Naive thymus-derived CD8-positive, alpha-beta T cell (primary cell): ENCODE results near the gene CELF4. TPM values are rescaled to one million over a fixed set of nuclear protein-coding genes. Genes with fewer than 3 reads are reported as not detected.

Source experiments
- ATAC-seq, 2 donors: fragments of 150-1000 bp; cut with Tn5 transposase in 1 of 2; sonication (Bioruptor Pico), chemical (Tn5 transposase) in 1 of 2; 1 replicate in 1 of 2; 2 replicates in 1 of 2; pipeline ENCODE4 v1.10.0; 2021; ENCODE audit warnings: mild to moderate bottlenecking in 2 of 2, moderate library complexity in 2 of 2
- POLR2A ChIA-PET: fragments of 350-600 bp; sonication (Branson Sonifier 250); formaldehyde crosslinking; loops from one replicate; lab custom pipeline; 2021; ENCODE audit warnings: antibody characterized with exemption; lab: Charles Lee
- DNase-seq, 10 donors: peaks; one replicate each; pipeline versions ENCODE4 v3.0.0 to v3.0.0-alpha.2; 2020 to 2022
- H3K27ac Mint-ChIP-seq, 10 donors: one replicate each; pipeline ENCODE4 v1.8.0; 2020 to 2022; ENCODE audit warnings: mild to moderate bottlenecking in 10 of 10, mixed read lengths in 10 of 10, moderate library complexity in 4 of 10, inconsistent platforms in 1 of 10
- H3K27me3 Mint-ChIP-seq, 5 donors: one replicate each; pipeline ENCODE4 v1.8.0; 2021 to 2022; ENCODE audit warnings: mixed read lengths in 5 of 5
- H3K36me3 Mint-ChIP-seq, 3 donors: one replicate each; pipeline ENCODE4 v1.8.0; 2020 to 2022; ENCODE audit warnings: mixed read lengths in 3 of 3, mild to moderate bottlenecking in 2 of 3, inconsistent platforms in 1 of 3
- H3K4me1 Mint-ChIP-seq, 4 donors: one replicate each; pipeline ENCODE4 v1.8.0; 2021 to 2022; ENCODE audit warnings: mixed read lengths in 4 of 4
- H3K4me3 Mint-ChIP-seq, 10 donors: one replicate each; pipeline ENCODE4 v1.8.0; 2020 to 2022; ENCODE audit warnings: mild to moderate bottlenecking in 10 of 10, mixed read lengths in 10 of 10, moderate library complexity in 6 of 10, inconsistent platforms in 1 of 10
- H3K9me3 Mint-ChIP-seq, 9 donors: one replicate each; pipeline ENCODE4 v1.8.0; 2020 to 2022; ENCODE audit warnings: mixed read lengths in 9 of 9, mild to moderate bottlenecking in 3 of 9, inconsistent platforms in 1 of 9, moderate library complexity in 1 of 9
- polyA plus RNA-seq, 3 donors: library from polyadenylated mRNA; unstranded; fragments of 300-500 nt; fragmentation: Illumina TruSeq; gene quantifications; one replicate each; pipeline ENCODE4 v1.2.3, GENCODE V29; 2021
- total RNA-seq, 8 experiments: library from RNA in 2 of 8; stranded (reverse) in 2 of 8; gene quantifications; one replicate each; pipeline ENCODE4 v1.2.3 and lab custom pipeline; 2021 to 2026

Gene CELF4
- total and polyA plus RNA-seq, 5 experiments from 2014 or later = 0.08 to 0.43 TPM; not detected in 3

DNA sequence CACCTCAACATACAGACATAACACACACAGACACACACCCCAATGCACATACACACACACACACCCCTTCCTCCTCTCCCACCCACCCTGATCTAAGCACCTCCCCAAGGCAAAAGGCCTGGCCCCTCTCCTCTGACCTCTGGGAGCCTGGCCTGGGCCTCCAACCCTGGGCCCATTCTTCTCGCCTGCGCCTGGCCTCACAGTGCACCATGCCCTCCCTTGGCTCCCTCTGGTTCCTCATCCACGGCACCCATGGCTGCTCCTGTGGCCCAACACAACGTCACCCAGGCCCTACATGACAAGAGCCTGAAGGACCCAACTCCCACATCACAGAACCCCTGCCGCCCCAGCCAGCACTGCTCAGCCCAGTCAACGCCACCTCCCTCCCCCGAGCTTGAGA, 281.3 kb downstream of the CELF4 start:
- peaks cover 0 to 16% (median 2%) of the 10 kb centered on the region in 9 donors for H3K9me3 Mint-ChIP-seq
- ATAC-seq = no peak
- H3K4me3 Mint-ChIP-seq = no peak overlapping the region
- H3K27me3 Mint-ChIP-seq = peaks cover 0 to 15% (median 7%) of the 10 kb centered on the region in 5 donors
- POLR2A ChIA-PET = no interaction called here
- no peaks in the 10 kb centered on the region for H3K4me1 Mint-ChIP-seq
- H3K36me3 Mint-ChIP-seq = no peaks in the 10 kb centered on the region
- DNase-seq = no peak
- no peak overlapping the region for H3K27ac Mint-ChIP-seq

DNA sequence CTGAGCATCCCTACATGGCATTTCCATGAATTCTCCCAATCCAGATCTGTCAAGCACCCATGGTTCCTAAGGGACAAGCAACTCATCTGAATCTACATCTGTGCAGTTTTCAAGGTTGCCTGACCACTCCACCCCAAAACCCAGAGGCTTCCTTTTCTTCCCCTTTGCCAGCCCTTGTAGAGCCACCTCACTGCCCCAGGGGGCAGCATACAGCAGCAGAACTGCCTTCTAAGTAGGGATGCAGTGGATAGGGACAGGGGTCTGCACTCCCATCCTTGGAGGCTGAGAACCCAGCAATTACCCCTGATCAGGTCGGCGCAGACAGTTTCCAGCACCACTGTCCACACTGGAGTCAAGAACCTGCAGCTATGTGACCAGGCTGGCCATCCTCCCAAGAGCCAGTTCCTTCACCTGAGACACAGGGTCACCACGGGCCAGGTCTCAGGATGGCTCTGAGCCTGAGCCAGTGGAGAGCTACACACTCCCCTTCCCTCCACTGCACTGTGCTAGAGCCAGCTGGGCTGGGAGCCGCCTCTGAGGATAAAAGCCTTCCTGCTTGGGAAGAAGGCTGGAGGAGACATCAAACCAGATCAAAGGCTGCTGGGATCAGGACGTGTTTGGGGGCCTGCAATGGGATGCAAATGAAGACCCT, 283.1 kb downstream of the CELF4 start:
- peaks cover 0 to 16% (median 4%) of the 10 kb centered on the region in 9 donors for H3K9me3 Mint-ChIP-seq
- peaks cover 7 to 24% (median 18%) of the 10 kb centered on the region in 5 donors for H3K27me3 Mint-ChIP-seq
- no peak for DNase-seq
- no peak overlapping the region for H3K4me3 Mint-ChIP-seq
- peaks cover 0 to 3% (median 0%) of the 10 kb centered on the region in 3 donors for H3K36me3 Mint-ChIP-seq
- no peak for ATAC-seq
- POLR2A ChIA-PET = no interaction called here
- no peaks in the 10 kb centered on the region for H3K4me1 Mint-ChIP-seq
- H3K27ac Mint-ChIP-seq = no peak overlapping the region

DNA sequence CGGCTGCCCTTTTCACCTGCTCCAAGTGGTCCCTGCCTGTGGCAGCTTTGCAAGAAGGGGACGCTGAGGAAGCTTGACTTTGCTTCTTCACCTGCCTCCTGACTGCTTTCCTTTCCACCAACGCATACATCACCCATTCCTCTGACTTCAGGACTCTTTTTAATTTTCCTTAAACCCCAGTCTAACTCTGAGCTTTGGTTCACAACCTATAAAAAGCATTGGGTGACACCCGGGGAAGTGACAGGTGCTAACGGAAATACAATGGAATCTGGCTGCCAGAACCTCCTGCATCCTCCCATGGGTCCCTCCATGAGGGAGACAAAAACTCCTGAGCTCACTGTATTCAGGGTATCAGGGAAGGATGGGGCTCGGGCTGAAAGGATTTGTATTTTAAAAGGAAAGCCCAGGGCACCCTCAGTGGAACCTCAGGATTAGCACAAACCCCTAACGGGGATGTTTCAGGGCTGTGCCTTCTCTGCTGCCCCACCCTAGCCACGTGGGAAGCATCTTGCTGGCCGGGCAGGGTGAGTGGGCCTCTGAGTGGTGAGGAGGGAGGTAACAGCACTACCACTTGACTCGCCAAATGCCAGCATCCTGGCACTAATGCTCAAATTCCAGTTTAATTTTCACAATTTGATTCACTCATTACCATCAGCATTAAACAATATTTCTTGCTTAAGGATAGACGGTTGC, 284.8 kb downstream of the CELF4 start:
- POLR2A ChIA-PET = no interaction called here
- ATAC-seq (no peak), DNase-seq (no peak)
- peaks cover 0 to 20% (median 4%) of the 10 kb centered on the region in 9 donors for H3K9me3 Mint-ChIP-seq
- H3K4me3 Mint-ChIP-seq = no peak overlapping the region
- no peak overlapping the region for H3K27ac Mint-ChIP-seq
- peaks cover 0 to 4% (median 1%) of the 10 kb centered on the region in 4 donors for H3K4me1 Mint-ChIP-seq
- peaks cover 0 to 3% (median 0%) of the 10 kb centered on the region in 3 donors for H3K36me3 Mint-ChIP-seq
- H3K27me3 Mint-ChIP-seq = peaks cover 8 to 30% (median 26%) of the 10 kb centered on the region in 5 donors

DNA sequence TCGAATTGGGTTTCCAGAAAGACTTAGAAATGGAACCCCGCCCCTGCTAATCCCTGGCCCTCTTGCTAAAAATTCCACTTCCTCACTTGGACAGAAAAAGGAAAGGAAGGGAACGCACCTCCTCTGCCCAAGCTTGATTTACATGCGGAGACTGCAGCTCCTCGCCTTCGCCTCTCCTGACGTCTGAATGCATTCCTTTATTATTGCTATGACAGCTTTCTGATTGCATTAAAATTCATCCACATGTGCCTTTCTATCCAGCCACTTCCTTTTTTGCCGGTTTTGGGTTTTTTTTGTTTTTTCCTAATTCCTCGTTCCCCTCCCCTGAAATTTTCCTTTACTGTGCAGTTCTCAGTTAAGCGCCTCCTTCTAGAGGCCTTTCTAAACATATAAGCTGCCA, 287.8 kb downstream of the CELF4 start:
- H3K4me1 Mint-ChIP-seq = peaks cover 0 to 9% (median 2%) of the 10 kb centered on the region in 4 donors
- ATAC-seq (no peak), DNase-seq (no peak)
- no peak overlapping the region for H3K27ac Mint-ChIP-seq
- H3K27me3 Mint-ChIP-seq = peaks cover 16 to 50% (median 35%) of the 10 kb centered on the region in 5 donors
- no peak overlapping the region for H3K4me3 Mint-ChIP-seq
- H3K9me3 Mint-ChIP-seq = peaks cover 0 to 12% (median 5%) of the 10 kb centered on the region in 9 donors
- POLR2A ChIA-PET = no interaction called here
- peaks cover 0 to 7% (median 0%) of the 10 kb centered on the region in 3 donors for H3K36me3 Mint-ChIP-seq

DNA sequence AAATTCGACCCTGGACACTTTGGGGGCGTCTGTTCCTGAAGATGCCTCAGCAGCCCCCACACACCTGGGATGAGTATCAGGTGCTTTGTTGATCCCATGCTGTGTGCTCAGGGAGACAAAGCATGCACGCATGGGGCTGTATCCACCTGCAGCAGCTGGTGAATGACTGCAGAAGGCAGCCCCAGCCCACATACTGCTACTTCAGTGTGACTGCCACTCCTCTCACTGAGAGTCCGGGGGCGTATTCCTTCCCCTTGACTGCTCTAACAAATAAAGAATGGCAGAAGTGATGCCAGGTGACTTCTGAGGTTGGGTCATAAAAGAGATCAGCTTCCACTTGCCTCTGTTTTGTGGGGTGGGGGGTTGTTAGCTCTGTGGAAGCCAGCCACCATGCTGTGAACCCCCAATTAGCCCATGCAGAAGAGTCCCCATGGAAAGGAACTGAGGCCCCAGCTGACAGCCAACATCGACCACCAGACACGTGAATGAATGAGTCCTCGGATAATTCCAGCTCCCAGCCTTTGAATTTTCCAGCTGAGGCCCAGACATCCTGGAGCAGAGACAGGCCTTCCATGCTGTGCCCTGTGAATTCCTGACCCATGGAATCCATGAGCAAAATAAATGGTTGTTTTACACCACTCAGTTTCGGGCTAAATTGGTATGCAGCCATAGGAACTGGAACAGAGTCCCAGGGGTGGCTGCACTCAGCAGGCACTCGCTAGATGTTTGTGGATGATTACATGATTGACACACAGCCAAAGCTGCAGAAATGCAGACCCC, 289.3 kb downstream of the CELF4 start:
- Mint-ChIP-seq H3K9me3 (peaks cover 0 to 12% (median 5%) of the 10 kb centered on the region in 9 donors), H3K4me3 (peak overlapping the region in 1 of 10 donors; percentile 37), H3K4me1 (peaks cover 0 to 9% (median 2%) of the 10 kb centered on the region in 4 donors), H3K27me3 (peaks cover 19 to 59% (median 43%) of the 10 kb centered on the region in 5 donors), H3K36me3 (peaks cover 0 to 7% (median 0%) of the 10 kb centered on the region in 3 donors), H3K27ac (no peak overlapping the region)
- DNase-seq (no peak), ATAC-seq (no peak)
- POLR2A ChIA-PET = no interaction called here

DNA sequence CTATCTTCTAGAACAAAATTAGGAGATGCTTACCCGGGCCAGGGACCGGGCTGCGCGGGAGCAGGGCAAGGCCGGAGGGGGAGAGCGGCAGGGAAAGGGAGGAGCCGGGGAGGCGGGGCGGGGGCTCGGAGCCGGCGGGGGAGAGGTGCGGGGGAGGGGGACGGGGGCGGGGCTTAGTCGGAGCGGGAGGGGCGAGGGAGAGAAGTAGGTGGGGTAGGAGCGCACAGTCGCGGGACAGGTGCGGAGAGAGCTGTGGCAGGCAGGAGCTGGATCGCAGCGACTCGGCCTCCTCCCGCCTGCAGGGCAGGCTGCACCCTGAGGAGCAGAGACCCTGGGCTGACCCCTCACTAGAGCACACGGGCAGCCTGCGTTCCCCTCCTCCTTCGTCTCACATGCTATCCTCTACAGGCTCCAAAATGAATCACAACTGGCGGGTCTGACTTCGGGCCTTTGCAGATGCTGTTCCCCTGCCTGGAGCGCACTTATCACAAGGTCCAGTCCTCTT, 290.3 kb downstream of the CELF4 start:
- Mint-ChIP-seq H3K27ac (peak overlapping the region in 1 of 10 donors; percentile 65), H3K27me3 (peaks cover 19 to 59% (median 43%) of the 10 kb centered on the region in 5 donors), H3K9me3 (peaks cover 0 to 14% (median 5%) of the 10 kb centered on the region in 9 donors), H3K36me3 (peaks cover 0 to 7% (median 0%) of the 10 kb centered on the region in 3 donors), H3K4me1 (peaks cover 0 to 9% (median 2%) of the 10 kb centered on the region in 4 donors), H3K4me3 (peak overlapping the region in 2 of 10 donors; percentile 4 to 39)
- ATAC-seq = no peak
- DNase-seq = no peak
- POLR2A ChIA-PET = no interaction called here

DNA sequence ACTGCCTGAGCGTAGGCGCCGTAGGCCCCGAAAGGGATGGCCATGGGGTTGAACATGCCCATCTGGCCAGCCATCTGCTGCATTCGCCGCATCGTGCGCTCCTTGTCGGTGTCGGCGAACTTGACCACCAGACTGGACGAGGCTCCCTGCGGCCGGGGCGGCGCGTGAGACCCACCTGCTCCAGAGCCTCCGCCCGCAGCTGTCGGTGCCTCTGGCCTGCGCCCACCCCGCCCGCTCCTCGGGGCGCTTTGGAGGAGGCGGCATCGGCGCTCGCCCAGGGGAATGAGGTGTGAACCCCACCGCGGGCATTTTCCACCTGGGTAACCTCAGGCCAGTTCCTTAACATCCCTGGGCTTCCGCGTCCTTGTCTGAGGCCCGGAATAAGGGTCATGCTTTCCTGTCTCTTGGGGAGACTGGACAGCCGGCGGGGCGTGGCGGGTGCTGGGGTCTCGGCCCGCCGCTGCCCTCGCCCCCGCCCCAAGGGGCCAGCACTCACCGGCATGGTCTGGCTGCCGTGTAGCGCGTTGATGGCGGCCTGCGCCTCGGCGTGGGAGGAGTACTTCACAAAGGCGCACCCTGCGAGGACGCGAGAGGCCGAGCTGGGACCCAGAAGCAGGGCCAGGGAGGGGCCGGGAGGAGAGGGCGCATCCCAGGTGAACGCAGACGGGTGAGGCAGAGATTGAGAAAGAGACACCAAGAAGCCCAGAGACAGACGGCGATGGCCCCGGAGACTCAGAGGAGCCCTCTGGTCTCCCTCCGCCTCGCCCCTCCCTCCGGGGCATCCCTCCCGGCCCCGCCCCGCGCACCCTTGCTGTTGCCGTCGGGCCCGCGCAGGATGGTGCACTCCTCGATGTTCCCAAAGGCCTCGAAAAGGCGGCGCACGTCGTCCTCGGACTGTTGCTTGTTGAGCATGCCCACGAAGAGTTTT, 291.0 kb downstream of the CELF4 start:
- no peak overlapping the region for H3K4me3 Mint-ChIP-seq
- H3K27me3 Mint-ChIP-seq = peaks cover 19 to 59% (median 43%) of the 10 kb centered on the region in 5 donors
- peaks cover 0 to 9% (median 2%) of the 10 kb centered on the region in 4 donors for H3K4me1 Mint-ChIP-seq
- peaks cover 0 to 20% (median 7%) of the 10 kb centered on the region in 9 donors for H3K9me3 Mint-ChIP-seq
- DNase-seq (no peak), ATAC-seq (no peak)
- no peak overlapping the region for H3K27ac Mint-ChIP-seq
- H3K36me3 Mint-ChIP-seq = peaks cover 0 to 7% (median 0%) of the 10 kb centered on the region in 3 donors
- POLR2A ChIA-PET = no interaction called here

DNA sequence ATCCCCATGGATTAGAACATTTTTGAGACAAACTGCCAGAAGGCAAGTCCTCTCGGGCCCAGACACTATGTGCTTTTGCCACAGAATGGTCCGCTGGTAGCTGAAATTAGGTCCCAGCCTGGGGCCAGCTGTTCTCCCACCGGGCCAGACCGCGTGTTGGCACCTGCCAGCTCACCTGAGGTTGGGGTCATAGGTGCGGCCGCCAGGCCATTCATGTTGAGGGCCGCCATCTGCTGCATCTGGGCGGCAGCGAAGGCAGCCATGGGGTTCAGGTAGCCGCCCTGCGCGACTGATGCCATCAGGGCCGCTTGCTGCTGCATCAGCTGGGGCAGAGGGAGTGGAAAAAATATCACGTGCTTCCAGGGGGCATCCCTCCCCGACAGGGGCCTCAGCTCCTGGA, 292.8 kb downstream of the CELF4 start:
- no peak for DNase-seq
- no peak overlapping the region for H3K4me3 Mint-ChIP-seq
- H3K36me3 Mint-ChIP-seq = peaks cover 0 to 5% (median 0%) of the 10 kb centered on the region in 3 donors
- H3K27ac Mint-ChIP-seq = no peak overlapping the region
- peaks cover 0 to 9% (median 2%) of the 10 kb centered on the region in 4 donors for H3K4me1 Mint-ChIP-seq
- no peak for ATAC-seq
- POLR2A ChIA-PET = no interaction called here
- peaks cover 0 to 20% (median 7%) of the 10 kb centered on the region in 9 donors for H3K9me3 Mint-ChIP-seq
- peaks cover 17 to 49% (median 35%) of the 10 kb centered on the region in 5 donors for H3K27me3 Mint-ChIP-seq

DNA sequence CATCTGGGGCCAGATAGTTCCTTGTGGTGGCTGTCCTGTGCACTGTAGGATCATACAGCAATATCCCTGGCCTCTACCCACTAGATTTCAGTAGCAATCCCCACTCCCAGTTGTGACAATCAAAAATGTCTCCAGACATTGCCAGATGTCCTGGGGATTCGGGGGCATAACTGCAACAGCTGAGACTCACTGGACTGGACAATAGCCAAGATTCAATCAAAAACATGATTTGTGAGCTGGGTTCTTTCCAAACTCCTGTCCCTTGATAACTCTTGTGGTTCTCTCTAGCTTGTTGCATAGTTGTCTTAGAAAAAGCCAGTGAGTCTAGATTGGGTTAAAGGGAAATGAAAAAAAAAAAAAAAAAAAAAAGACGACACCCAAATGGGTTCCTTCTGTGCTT, 293.4 kb downstream of the CELF4 start:
- H3K27ac Mint-ChIP-seq = no peak overlapping the region
- no peak for ATAC-seq
- H3K4me3 Mint-ChIP-seq = no peak overlapping the region
- H3K9me3 Mint-ChIP-seq = peaks cover 0 to 20% (median 7%) of the 10 kb centered on the region in 9 donors
- peaks cover 14 to 43% (median 33%) of the 10 kb centered on the region in 5 donors for H3K27me3 Mint-ChIP-seq
- POLR2A ChIA-PET = no interaction called here
- DNase-seq = no peak
- H3K4me1 Mint-ChIP-seq = peaks cover 0 to 9% (median 2%) of the 10 kb centered on the region in 4 donors
- H3K36me3 Mint-ChIP-seq = peaks cover 0 to 4% (median 0%) of the 10 kb centered on the region in 3 donors

DNA sequence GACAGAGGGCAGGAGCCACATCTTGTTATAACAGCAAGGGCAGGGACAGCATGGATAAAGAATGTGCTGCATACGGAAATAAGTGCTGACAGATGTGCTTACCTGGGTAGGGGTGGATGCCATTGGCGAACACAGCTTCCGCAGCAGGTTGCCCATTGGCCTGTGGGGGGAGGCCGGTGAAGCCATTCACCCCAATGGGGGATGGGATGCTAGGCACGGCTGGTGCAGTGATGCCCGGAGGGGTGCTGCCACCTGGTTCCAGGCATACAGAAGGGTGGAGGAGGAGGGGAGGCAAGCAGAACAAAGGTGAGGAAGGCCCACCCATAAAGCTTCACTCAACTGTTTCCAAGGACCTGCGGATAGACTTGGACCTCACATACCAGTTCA, 294.9 kb downstream of the CELF4 start:
- Mint-ChIP-seq H3K27ac (no peak overlapping the region), H3K36me3 (peaks cover 0 to 2% (median 0%) of the 10 kb centered on the region in 3 donors), H3K27me3 (peaks cover 10 to 31% (median 22%) of the 10 kb centered on the region in 5 donors), H3K9me3 (peaks cover 0 to 15% (median 7%) of the 10 kb centered on the region in 9 donors), H3K4me3 (no peak overlapping the region), H3K4me1 (peaks cover 0 to 4% (median under 1%) of the 10 kb centered on the region in 4 donors)
- ATAC-seq (no peak), DNase-seq (no peak)
- POLR2A ChIA-PET = no interaction called here

DNA sequence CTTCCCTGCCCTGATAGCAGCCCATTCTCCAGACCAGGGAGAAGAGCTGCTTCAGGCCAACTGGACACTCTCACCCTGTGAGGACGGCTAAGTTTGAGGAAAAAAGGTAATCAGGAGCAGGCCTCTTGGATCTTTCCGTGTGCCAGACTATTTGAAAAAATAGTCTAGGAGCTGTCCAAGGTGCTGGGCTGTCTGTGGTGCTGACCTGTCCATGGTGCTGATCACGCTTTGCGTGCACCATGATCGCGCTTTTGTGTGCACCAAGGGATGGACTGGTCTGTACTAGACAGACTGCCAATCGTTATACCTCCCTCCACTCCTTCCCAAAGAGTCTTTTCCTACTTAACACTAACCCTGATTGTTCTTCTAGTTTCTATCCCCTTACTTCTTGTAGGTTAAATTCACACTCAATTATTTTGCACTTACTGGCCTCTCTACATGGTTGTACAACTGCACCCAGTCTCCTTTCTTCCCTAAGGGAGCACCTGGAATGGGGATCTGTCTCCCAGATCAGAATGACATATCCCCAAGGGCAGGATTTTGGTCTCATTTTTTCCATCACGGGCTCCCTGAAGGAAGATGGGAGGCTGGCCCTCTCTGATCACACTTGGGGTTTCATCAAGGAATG, 295.4 kb downstream of the CELF4 start:
- peaks cover 0 to 11% (median 5%) of the 10 kb centered on the region in 9 donors for H3K9me3 Mint-ChIP-seq
- no peak overlapping the region for H3K27ac Mint-ChIP-seq
- POLR2A ChIA-PET = no interaction called here
- H3K27me3 Mint-ChIP-seq = peaks cover 8 to 26% (median 19%) of the 10 kb centered on the region in 5 donors
- no peaks in the 10 kb centered on the region for H3K4me1 Mint-ChIP-seq
- H3K36me3 Mint-ChIP-seq = no peaks in the 10 kb centered on the region
- ATAC-seq (no peak), DNase-seq (peak in 2 of 10 donors; percentile 1 to 10)
- no peak overlapping the region for H3K4me3 Mint-ChIP-seq
